Measurements from ENCODE around the gene MLEC.
"Not testable (repeated sequence)": the region's sequence is repeated elsewhere in the genome, so short reads cannot be mapped to it uniquely, and the experiment has no call there.

DNA sequence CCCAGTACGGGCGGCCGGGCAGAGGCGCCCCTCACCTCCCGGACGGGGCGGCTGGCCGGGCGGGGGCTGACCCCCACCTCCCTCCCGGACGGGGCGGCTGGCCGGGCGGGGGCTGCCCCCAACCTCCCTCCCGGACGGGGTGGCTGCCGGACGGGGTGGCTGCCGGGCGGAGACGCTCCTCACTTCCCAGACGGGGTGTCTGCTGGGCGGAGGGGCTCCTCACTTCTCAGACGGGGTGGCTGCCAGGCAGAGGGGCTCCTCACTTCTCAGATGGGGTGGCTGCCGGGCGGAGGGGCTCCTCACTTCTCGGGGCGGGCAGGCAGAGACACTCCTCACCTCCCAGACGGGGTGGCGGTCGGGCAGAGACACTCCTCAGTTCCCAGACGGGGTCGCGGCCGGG is 45.2 kb downstream of the MLEC start:
- not testable (repeated sequence) for TF ChIP-seq POLR2A (IDR thresholded peaks at IDR 0.05; ENCODE audit: low read length); GATA1 (IDR thresholded peaks at IDR 0.05; ENCODE audit: low read depth, low read length)
